Ishikawa (cell line): ENCODE results near the gene SYT7.

Experiments used
- CEBPB ChIP-seq: IDR thresholded peaks from 2 replicates; pipeline ENCODE4 v1.6.1; 2012
- CREB1 ChIP-seq: IDR thresholded peaks from 2 replicates; pipeline ENCODE4 v1.6.1; 2012; ENCODE audit warnings: low read depth
- EGR1 ChIP-seq: IDR thresholded peaks from 2 replicates; pipeline ENCODE4 v1.6.1; 2012
- EP300 ChIP-seq: IDR thresholded peaks from 2 replicates; pipeline ENCODE4 v1.6.1; 2012; ENCODE audit warnings: borderline replicate concordance
- FOXM1 ChIP-seq: IDR thresholded peaks from 2 replicates; pipeline ENCODE4 v1.6.1; 2012; ENCODE audit warnings: low read depth, borderline replicate concordance
- MAX ChIP-seq: IDR thresholded peaks from 2 replicates; pipeline ENCODE4 v1.6.1; 2012
- NFIC ChIP-seq: IDR thresholded peaks from 2 replicates; pipeline ENCODE4 v1.6.1; 2012
- RAD21 ChIP-seq: IDR thresholded peaks from 2 replicates; pipeline ENCODE4 v1.6.1; 2012; ENCODE audit warnings: low read depth
- REST ChIP-seq: IDR thresholded peaks from 2 replicates; pipeline ENCODE4 v1.6.1; 2012; ENCODE audit warnings: low read depth, mild to moderate bottlenecking
- TAF1 ChIP-seq: IDR thresholded peaks from 2 replicates; pipeline ENCODE4 v1.6.1; 2012; ENCODE audit warnings: low read depth, mild to moderate bottlenecking
- TCF12 ChIP-seq: IDR thresholded peaks from 2 replicates; pipeline ENCODE4 v1.6.1; 2012; ENCODE audit warnings: low read depth
- TEAD4 ChIP-seq: IDR thresholded peaks from 2 replicates; pipeline ENCODE4 v1.6.1; 2012
- USF1 ChIP-seq: IDR thresholded peaks from 2 replicates; pipeline ENCODE4 v1.6.1; 2012
- YY1 ChIP-seq: IDR thresholded peaks from 2 replicates; pipeline ENCODE4 v1.6.1; 2012; ENCODE audit warnings: low read depth
- ZBTB7A ChIP-seq: IDR thresholded peaks from 2 replicates; pipeline ENCODE4 v1.6.1; 2012; ENCODE audit warnings: low read depth

Gene SYT7

GRCh38 chr11:61477126-61477525 is 103.8 kb downstream of the SYT7 start:
- TF ChIP-seq MAX (no peak), EGR1 (no peak), EP300 (no peak), TEAD4 (no peak), YY1 (no peak)

GRCh38 chr11:61476371-61476770 is 104.5 kb downstream of the SYT7 start:
- TF ChIP-seq EP300: no peak
- no peak for TF ChIP-seq ZBTB7A
- TF ChIP-seq NFIC: no peak
- no peak for TF ChIP-seq EGR1
- TF ChIP-seq TAF1: no peak

- TF ChIP-seq USF1 (no peak), RAD21 (no peak), CREB1 (no peak), FOXM1 (no peak), NFIC (no peak), EP300 (no peak), TAF1 (no peak), REST (no peak), TEAD4 (no peak), EGR1 (no peak)
Observed at GRCh38 chr11:61475433-61475832, 105.4 kb downstream of the SYT7 start.

- no peak for TF ChIP-seq EGR1
Observed at GRCh38 chr11:61474013-61474643, 106.7 kb downstream of the SYT7 start.

- no peak for TF ChIP-seq USF1
- TF ChIP-seq TEAD4: no peak
- TF ChIP-seq REST: no peak
- TF ChIP-seq ZBTB7A: no peak
- TF ChIP-seq TCF12: no peak
- no peak for TF ChIP-seq CEBPB
- no peak for TF ChIP-seq YY1
- TF ChIP-seq NFIC: no peak
- TF ChIP-seq FOXM1: no peak
- TF ChIP-seq CREB1: no peak
- no peak for TF ChIP-seq RAD21
- no peak for TF ChIP-seq EP300
- TF ChIP-seq TAF1: no peak
- TF ChIP-seq MAX: no peak
- no peak for TF ChIP-seq EGR1
Observed at GRCh38 chr11:61473370-61474012, 107.4 kb downstream of the SYT7 start.

- TF ChIP-seq EP300: no peak
- TF ChIP-seq FOXM1: no peak
- no peak for TF ChIP-seq CREB1
- no peak for TF ChIP-seq TEAD4
- no peak for TF ChIP-seq ZBTB7A
- no peak for TF ChIP-seq EGR1
- no peak for TF ChIP-seq CEBPB
- TF ChIP-seq TAF1: no peak
- no peak for TF ChIP-seq USF1
- TF ChIP-seq MAX: no peak
- no peak for TF ChIP-seq YY1
- no peak for TF ChIP-seq NFIC
- TF ChIP-seq TCF12: no peak
- TF ChIP-seq REST: no peak
- no peak for TF ChIP-seq RAD21
Observed at GRCh38 chr11:61472868-61473267, 108.0 kb downstream of the SYT7 start.
